ENCODE measurements around the gene SLC13A2.

- TF ChIP-seq POLR2A (IDR thresholded peaks at IDR 0.05; ENCODE audit: low read length) (no peak), GATA1 (IDR thresholded peaks at IDR 0.05; ENCODE audit: low read depth, low read length) (no peak)
These were observed 18.4 kb downstream of the SLC13A2 start for GRCh38 chr17:28491860-28492259.
